GM19324 (cell line): ENCODE results near the gene MAGEC2.

Source experiments
- ATAC-seq: cut with Tn5 transposase; IDR thresholded peaks from one replicate; pipeline ENCODE4 v1.9.1; 2021; ENCODE audit warnings: mild to moderate bottlenecking, moderate library complexity; ENCODE audit not compliant: unreplicated experiment, low FRiP score

MAGEC2 gene, protein sequence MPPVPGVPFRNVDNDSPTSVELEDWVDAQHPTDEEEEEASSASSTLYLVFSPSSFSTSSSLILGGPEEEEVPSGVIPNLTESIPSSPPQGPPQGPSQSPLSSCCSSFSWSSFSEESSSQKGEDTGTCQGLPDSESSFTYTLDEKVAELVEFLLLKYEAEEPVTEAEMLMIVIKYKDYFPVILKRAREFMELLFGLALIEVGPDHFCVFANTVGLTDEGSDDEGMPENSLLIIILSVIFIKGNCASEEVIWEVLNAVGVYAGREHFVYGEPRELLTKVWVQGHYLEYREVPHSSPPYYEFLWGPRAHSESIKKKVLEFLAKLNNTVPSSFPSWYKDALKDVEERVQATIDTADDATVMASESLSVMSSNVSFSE

GRCh38 chrX:142204522-142205433 lies at the start of gene MAGEC2:
Gene MAGEC2, minus strand, starts transcription at chrX:142205290. Its CDS starts 1,303 bp downstream, at chrX:142203987.
- no peak for ATAC-seq

DNA sequence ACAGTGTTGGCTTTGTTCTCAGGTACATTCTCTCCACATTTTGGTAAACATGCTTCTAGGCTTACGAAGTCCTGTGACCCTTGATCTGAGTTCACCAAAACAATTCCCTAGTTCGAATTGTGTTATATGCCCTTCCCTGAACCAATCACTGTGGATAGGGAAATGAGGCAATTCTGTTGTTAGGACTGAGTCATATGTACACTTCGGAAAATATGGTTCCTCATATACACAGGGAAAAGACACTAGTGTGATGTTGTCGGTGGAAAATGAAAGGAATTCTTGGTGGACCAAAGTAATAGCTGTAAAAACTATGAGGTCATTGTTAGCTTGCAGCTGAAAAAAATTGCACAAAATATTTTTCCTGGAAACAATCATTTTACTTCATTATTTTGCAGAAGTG lies 46.6 kb upstream of the MAGEC2 start:
- ATAC-seq = no peak

DNA sequence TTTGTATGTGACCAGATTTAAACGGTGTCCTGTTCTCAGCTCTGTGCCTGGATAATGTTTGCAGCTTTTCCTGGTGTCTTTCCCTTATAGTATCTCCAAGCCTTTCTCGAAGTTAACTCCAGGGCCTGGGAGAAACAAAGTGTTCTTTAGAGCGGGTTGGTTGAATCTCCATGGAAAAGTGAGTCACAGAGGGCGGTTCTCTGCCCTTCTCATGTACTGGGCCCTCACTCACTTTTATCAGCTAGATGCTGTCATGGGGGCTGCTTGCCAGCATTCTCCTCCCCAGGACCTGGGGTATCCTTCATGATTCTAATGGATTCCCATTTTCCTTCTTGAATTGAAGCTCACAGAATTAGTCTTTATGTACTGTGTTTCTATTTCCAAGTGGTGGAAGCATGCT lies 46.1 kb upstream of the MAGEC2 start:
- ATAC-seq = no peak

GRCh38 chrX:142250502-142250901 lies 45.4 kb upstream of the MAGEC2 start:
- no peak for ATAC-seq

DNA sequence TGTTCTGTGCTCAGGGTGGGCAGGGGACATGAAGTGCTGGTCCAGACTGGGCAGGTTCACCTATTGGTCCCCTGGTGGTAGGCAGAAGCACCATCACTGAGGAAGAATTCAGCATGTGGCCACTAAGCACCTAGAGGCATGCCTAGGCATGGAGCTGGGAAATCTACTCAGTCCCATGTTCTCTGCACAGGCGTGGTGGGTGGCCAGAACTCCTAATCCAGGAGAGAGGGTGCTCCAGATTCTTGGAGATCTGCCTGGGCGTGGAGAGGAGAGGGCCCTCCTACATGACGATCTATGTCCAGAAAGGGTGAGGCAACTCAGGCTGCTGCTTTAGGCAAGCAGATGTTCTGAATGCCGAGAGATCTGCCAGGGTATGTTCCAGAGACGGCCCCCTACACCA lies 44.6 kb upstream of the MAGEC2 start:
- ATAC-seq = no peak

DNA sequence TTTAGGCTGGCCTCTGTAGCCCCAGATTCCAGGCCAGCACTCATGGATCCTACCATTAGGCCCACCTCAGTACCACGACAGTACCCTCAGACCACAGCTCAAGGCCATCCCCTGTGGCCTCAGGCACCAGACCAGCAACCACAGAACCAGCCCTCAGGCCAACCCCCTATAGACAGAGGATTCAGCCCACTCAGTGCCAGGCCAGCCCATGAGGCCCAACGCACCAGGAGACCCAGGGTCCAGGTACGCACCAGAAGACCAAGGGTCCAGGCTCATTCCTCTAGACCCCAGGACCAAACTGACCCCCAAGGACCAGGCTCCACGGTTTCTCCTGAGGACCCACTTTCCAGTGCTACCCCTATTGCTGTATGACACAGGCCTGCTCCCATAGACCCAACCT lies 39.5 kb upstream of the MAGEC2 start:
- ATAC-seq = no peak

DNA sequence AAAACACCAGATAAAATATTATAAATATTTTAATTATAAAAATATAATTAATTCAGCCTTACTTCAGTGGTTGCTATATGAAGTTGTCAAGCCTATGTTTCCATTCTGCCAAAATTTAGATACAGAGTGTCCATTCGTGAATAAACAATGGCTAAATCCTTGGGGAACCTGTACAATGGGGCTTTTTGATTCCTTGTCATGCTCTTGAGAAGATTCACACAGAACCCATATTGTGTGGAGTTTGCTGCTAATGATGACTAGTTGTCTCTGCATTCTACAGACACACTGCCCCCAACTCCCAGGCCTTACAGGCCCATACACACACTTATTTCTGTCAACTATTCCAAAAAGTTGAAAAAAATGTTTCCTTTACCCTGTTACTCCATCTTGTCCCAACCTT lies 33.4 kb upstream of the MAGEC2 start:
- ATAC-seq = no peak

DNA sequence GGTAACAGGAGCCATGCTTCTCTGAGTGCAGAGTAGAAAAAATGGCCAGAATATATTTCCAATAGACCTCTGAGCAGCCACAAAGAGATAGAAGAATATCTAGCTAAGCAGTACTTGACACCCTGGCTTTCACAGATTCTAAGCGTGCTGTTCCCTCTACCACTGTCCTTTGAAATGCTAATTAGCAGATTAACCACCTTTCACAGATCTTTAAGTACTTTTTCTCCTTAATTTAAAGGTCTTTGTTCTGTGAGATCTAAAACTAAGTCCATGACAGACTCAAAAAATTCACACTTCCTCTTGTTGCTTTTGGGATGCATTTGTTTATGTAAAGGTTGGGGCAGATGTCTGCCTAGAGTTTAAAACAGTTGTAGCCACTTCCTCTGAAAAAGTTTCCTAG lies 28.3 kb upstream of the MAGEC2 start:
- no peak for ATAC-seq

- no peak for ATAC-seq
Measured at GRCh38 chrX:142214081-142214480, 9.0 kb upstream of the MAGEC2 start.

GRCh38 chrX:142201113-142201512 lies 4.0 kb downstream of the MAGEC2 start:
- no peak for ATAC-seq

DNA sequence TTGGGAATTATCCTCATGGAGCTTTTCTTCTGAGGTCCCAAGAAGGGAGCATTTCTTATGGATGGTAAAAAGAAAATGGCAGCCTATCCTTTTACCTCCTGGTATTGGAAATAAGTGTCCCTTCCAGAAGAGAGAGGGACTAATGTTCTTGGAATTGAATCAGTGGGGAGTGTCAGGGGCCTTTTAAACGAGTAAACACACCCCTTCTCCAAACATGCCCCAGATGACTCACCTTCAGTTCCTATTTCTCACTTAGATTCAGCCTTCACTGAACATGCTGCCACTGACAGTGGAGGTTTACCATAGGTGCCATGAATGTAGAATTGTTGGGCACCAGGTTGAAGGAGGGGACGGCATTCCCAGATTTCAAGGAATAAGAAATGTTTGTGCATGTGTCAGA lies 19.0 kb downstream of the MAGEC2 start:
- no peak for ATAC-seq

DNA sequence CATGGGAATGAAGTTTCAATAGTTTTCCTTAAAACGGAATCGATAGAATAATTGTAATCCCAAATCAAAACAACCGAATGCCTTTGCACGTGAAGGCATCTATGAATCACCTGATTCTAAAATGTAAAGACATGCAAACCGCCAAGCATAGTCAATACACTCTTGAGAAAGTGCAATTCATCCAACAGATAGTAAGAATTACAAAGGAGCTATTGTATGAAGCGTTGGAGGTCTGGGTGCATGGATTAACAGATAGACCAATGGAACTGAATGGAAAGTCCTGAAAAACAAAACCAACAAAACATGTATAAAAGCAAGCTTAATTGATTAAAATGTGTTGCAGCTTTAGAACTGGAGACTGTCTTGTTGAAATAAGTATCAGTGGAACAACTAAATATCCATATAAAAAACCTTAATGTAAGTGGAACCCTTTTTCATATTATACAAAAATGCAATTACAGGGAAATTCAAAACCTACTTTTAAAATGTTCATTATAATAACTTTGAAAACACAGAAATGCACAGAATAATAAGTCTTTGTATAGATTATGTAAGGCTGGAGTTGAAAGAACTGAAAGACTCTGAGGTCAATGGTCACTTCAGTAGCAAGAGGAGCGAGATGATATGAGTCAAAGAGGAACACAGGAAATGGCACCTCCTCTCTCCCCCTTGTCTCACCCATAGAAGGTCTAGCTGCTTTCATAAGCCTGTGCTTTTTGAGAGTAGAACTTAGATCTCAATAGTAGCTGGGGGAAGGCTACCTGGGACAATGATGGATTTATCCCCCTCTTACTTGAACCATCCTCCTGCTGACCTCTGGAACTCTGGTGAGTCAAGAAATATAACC lies 20.1 kb downstream of the MAGEC2 start:
- no peak for ATAC-seq

DNA sequence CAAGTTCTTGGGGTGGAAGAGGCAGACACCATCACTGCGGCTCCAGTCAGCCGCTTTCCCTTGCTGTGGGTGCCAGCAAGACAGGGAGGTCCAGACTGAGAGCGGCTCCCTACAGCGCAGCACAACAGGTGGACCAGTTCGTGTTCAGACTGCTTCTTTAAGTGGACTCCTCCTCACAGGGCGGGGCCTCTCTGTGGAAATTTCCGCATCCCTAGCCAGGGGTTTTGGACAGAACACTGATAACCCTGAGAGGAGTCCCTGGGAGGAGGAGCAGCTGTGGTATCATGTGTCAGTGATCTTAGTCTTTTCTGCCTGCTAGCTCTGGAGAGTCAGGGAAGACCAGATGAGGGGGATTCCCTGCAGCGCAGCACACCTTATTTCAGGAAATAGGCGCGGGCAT lies 48.5 kb downstream of the MAGEC2 start:
- ATAC-seq = no peak
